Activated naive CD8-positive, alpha-beta T cell treated with anti-CD3 and anti-CD28 coated beads for 36 hours (primary cell): ENCODE data around the gene ADGRL3. TPM values are rescaled to one million over a fixed set of nuclear protein-coding genes. Genes with fewer than 3 reads are reported as not detected.
"Not testable (repeated sequence)": the region's sequence is repeated elsewhere in the genome, so short reads cannot be mapped to it uniquely, and the experiment has no call there.

Experiments
- DNase-seq: peaks from one replicate; pipeline ENCODE4 v3.0.0; 2021
- H3K27ac Mint-ChIP-seq: one replicate; pipeline ENCODE4 v1.8.0; 2022; ENCODE audit warnings: mild to moderate bottlenecking, moderate library complexity, mixed read lengths
- H3K27me3 Mint-ChIP-seq: one replicate; pipeline ENCODE4 v1.8.0; 2022; ENCODE audit warnings: mild to moderate bottlenecking, mixed read lengths
- H3K36me3 Mint-ChIP-seq: one replicate; pipeline ENCODE4 v1.8.0; 2021; ENCODE audit warnings: mild to moderate bottlenecking, mixed read lengths
- H3K4me1 Mint-ChIP-seq: one replicate; pipeline ENCODE4 v1.8.0; 2021; ENCODE audit warnings: mixed read lengths
- H3K4me3 Mint-ChIP-seq: one replicate; pipeline ENCODE4 v1.8.0; 2022; ENCODE audit warnings: mild to moderate bottlenecking, moderate library complexity, mixed read lengths
- H3K9me3 Mint-ChIP-seq: one replicate; pipeline ENCODE4 v1.8.0; 2022; ENCODE audit warnings: mixed read lengths
- total RNA-seq, 2 experiments: library from RNA; stranded (reverse); gene quantifications; one replicate each; pipeline ENCODE4 v1.2.3, GENCODE V29; 2021

Gene ADGRL3
- total RNA-seq, 2 experiments from 2014 or later = not detected

DNA sequence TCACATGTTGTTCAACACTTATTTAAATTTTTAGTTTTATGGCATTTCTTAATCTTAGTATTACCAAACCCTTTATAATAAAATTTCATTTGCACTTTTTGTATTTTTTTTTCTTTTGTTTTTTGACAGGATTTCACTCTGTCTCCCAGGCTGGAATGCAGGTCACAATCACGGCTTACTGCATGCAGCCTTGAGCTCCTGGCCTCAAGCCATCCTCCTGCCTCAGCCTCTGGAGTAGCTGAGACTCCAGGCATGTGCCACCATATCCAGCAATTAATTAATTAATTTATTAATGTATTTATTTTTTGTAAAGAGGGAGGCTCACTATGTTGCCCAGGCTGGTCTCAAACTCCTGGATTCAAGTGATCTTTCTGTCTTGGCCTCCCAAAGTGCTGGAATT, 133.4 kb downstream of the ADGRL3 start:
- DNase-seq = no peak
- H3K4me1 Mint-ChIP-seq = no peaks in the 10 kb centered on the region
- H3K27ac Mint-ChIP-seq = no peak overlapping the region
- no peaks in the 10 kb centered on the region for H3K36me3 Mint-ChIP-seq
- no peak overlapping the region for H3K4me3 Mint-ChIP-seq
- H3K27me3 Mint-ChIP-seq = no peaks in the 10 kb centered on the region
- peaks cover 3% of the 10 kb centered on the region for H3K9me3 Mint-ChIP-seq

DNA sequence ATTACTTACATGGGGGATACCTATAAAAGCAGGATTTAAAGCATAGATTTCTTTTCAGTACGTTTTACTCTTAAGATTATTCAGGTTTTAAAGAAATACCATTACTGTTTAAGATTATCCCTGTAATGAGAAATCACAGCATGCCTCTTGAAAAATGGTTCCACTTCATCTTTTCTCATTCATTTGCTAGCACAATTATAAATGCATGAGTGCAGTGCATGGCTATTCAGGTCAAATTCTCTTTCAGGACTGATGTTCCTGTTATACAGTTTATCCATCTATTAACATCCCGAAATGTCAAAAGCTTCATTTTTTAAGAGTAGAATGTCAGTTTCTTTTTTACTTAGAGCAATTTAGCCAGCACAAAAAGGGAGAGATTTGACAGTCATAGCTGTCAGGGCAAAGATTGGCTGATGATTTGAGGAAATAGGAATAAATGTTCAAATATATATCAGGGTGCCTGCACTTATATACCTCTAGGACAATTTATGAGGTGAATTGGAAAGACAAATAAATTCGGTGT, 135.2 kb downstream of the ADGRL3 start:
- no peaks in the 10 kb centered on the region for H3K27me3 Mint-ChIP-seq
- DNase-seq = no peak
- no peaks in the 10 kb centered on the region for H3K36me3 Mint-ChIP-seq
- no peak overlapping the region for H3K27ac Mint-ChIP-seq
- H3K9me3 Mint-ChIP-seq = peaks cover 3% of the 10 kb centered on the region
- H3K4me3 Mint-ChIP-seq = no peak overlapping the region
- H3K4me1 Mint-ChIP-seq = no peaks in the 10 kb centered on the region

DNA sequence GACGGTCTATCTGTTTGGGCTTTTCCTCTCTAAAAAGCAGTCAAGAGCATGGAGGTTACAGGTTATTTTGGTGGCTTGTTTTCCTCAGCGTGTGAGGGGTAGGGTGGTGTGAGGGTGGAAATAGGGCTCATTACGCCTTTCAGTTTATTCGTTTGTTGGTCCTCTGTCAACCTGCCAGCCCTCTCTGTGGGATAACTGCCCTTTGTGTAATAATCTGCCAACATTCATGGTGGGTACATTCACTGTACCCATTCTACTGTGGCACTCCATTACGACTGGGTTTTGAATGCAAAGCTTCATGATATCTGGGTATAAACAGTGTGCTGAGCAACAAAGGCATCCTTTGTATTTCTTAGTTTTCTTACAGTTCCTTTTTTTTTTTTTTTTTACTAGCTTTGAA, 136.4 kb downstream of the ADGRL3 start:
- Mint-ChIP-seq H3K27ac (no peak overlapping the region), H3K9me3 (peaks cover 3% of the 10 kb centered on the region), H3K4me3 (no peak overlapping the region), H3K36me3 (no peaks in the 10 kb centered on the region), H3K4me1 (no peaks in the 10 kb centered on the region), H3K27me3 (no peaks in the 10 kb centered on the region)
- no peak for DNase-seq

DNA sequence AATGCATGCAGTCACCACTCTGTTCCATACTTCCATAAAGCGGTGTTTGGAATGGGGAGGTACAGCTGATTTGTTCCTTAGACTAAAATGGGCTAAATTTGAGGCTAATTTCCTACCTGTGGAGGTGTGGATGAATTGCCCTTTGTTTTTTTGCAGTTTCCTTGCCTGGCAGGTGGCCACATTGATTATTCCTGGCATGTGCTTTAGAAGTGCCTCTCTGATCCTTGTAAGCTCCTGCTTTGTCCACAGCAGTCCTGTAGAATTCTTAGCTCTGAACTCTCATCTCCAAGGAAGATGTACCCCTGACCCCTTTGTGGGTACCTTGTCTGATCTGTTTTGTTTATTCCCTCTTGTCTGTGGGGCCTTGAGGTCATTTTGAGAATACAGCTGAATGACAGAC, 136.8 kb downstream of the ADGRL3 start:
- H3K27me3 Mint-ChIP-seq = no peaks in the 10 kb centered on the region
- no peak overlapping the region for H3K27ac Mint-ChIP-seq
- H3K4me3 Mint-ChIP-seq = no peak overlapping the region
- no peaks in the 10 kb centered on the region for H3K36me3 Mint-ChIP-seq
- DNase-seq = no peak
- H3K4me1 Mint-ChIP-seq = no peaks in the 10 kb centered on the region
- peaks cover 3% of the 10 kb centered on the region for H3K9me3 Mint-ChIP-seq

DNA sequence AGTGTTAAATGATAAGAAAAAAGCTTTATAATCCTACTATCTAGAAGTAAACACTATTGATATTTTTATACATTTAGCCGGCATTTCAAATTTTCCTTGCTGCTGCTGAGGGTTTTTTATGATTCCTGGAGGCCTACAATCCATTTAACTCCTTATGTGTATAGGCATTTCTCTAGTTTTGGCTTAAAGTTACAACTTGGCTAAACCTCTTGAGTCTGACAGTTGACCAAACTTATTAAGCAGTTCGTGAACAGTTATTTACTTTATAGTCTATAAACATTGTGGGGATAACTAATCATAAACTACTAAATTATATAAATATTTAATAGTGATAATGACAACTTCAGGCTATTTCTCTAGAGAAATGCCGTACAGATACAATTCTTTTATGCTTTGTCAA, 141.9 kb downstream of the ADGRL3 start:
- H3K4me3 Mint-ChIP-seq = no peak overlapping the region
- H3K9me3 Mint-ChIP-seq = peaks cover 2% of the 10 kb centered on the region
- no peaks in the 10 kb centered on the region for H3K27me3 Mint-ChIP-seq
- no peak for DNase-seq
- H3K27ac Mint-ChIP-seq = no peak overlapping the region
- H3K36me3 Mint-ChIP-seq = no peaks in the 10 kb centered on the region
- no peaks in the 10 kb centered on the region for H3K4me1 Mint-ChIP-seq

DNA sequence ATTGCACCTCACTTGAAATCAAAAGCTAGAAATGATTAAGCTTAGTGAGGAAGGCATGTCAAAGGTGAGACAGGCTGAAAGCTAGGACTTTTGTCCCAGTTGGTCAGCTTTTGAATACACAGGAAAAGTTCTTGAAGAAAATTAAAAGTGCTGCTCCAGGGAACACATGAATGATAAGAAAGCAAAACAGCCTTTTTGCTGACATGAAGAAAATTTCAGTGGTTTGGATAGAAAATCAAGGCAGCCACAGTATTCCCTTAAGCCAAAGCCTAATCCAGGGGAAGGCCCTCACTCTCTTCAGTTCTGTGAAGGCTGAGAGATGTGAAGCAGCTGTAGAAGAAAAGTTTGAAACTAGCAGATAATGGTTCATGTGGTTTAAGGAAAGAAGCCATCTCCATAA, 150.8 kb downstream of the ADGRL3 start:
- H3K4me1 Mint-ChIP-seq = no peaks in the 10 kb centered on the region
- no peak for DNase-seq
- H3K27ac Mint-ChIP-seq = no peak overlapping the region
- no peak overlapping the region for H3K4me3 Mint-ChIP-seq
- no peaks in the 10 kb centered on the region for H3K9me3 Mint-ChIP-seq
- H3K27me3 Mint-ChIP-seq = no peaks in the 10 kb centered on the region
- H3K36me3 Mint-ChIP-seq = no peaks in the 10 kb centered on the region

DNA sequence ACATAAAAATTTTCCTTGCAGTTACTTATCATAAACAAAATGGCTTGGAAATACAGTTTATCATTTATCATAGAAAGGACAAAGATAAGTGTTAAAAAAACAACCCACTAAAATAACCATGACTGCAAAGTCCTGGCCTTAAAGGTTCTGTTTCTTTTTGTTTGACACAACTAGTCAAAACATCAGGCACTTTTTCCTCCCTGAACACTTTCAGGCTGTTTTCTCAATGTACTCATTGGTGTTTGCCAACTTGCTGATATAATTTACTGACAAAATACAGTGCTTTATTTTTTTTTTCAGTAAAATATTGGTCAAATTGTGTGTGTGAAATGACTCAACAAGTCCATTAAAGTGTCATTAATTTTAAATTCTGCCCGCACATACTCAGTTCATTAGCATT, 156.6 kb downstream of the ADGRL3 start:
- Mint-ChIP-seq H3K9me3 (peaks cover 3% of the 10 kb centered on the region), H3K4me1 (no peaks in the 10 kb centered on the region), H3K27me3 (no peaks in the 10 kb centered on the region), H3K36me3 (no peaks in the 10 kb centered on the region), H3K4me3 (no peak overlapping the region), H3K27ac (no peak overlapping the region)
- DNase-seq = no peak

DNA sequence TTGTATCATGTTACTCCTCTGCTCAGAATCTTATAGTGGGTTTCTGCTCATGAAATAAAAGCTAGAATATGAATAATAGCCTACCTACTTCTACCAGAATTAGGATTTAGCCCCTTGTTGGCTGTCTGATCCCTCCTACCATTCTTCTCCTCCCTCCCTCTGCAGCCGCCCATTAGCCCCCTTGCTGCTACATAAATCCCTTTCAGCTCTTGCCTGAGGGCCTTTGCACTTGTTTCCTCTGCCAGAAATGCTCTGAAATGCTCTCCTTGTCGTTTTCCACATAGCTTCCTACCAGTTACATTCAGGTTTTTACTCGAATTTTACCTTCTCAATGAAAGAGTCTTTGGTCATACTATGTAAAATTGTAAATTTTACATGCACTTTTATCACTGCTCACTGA, 159.2 kb downstream of the ADGRL3 start:
- DNase-seq = no peak
- H3K27me3 Mint-ChIP-seq = no peaks in the 10 kb centered on the region
- peaks cover 4% of the 10 kb centered on the region for H3K9me3 Mint-ChIP-seq
- H3K36me3 Mint-ChIP-seq = no peaks in the 10 kb centered on the region
- H3K4me3 Mint-ChIP-seq = no peak overlapping the region
- no peak overlapping the region for H3K27ac Mint-ChIP-seq
- no peaks in the 10 kb centered on the region for H3K4me1 Mint-ChIP-seq

DNA sequence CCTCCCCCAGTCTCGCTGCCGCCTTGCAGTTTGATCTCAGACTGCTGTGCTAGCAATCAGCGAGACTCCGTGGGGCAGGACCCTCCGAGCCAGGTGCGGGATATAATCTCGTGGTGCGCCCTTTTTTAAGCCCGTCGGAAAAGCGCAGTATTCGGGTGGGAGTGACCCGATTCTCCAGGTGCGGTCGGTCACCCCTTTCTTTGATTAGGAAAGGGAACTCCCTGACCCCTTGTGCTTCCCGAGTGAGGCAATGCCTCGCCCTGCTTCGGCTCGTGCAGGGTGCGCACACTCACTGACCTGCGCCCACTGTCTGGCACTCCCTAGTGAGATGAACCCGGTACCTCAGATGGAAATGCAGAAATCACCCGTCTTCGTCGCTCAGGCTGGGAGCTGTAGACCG, 172.7 kb downstream of the ADGRL3 start:
- not testable (repeated sequence) for H3K4me1 Mint-ChIP-seq, H3K4me3 Mint-ChIP-seq, H3K9me3 Mint-ChIP-seq, H3K27me3 Mint-ChIP-seq, H3K27ac Mint-ChIP-seq, H3K36me3 Mint-ChIP-seq, DNase-seq

DNA sequence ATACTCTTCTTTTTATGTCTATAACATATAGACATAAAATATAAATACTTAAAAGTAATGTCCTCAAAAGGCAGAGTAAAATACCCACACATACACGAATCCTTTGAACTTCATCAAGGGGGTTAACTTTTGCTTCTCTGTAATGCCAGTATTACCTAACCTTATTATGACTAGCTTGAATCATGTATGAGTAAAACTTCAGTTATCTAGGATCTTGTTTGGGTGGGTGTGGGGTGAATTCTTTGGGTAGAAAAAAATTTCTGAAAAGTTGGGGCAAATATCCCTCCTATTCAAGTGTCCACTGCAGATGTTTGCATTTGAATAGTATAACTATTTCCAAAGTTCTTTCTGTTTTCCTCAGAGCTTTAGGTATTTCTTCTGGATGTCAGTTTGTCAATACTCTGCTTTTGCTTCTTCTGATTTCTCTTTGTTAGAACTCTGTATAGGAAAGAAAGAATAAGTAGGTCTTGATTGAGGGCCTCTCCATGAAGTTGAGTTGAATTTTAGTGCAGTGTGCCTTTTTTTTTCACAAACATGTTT, 173.8 kb downstream of the ADGRL3 start:
- Mint-ChIP-seq H3K27ac (no peak overlapping the region), H3K4me3 (no peak overlapping the region), H3K27me3 (no peaks in the 10 kb centered on the region), H3K4me1 (no peaks in the 10 kb centered on the region), H3K36me3 (no peaks in the 10 kb centered on the region), H3K9me3 (peaks cover 4% of the 10 kb centered on the region)
- no peak for DNase-seq

DNA sequence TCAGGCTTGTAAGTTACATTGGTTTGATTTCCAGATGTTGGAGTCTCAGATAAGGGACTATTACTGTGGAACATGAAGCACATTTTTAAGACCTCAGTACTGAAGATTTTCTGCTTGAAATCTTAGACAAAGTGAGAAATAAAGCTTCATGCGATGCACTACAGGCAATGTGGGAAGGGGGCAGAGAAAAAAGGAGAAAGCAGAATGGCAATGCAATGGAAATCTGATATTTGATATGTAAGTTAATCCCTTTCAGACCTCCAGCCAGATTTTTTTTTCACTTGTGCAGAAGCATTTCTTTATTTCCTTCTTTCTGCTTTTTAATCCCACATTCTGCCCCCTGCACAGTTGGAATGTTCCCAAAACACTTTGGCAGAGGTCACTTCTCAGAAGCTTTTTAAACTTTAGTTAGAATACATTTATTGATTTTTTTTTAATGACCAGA, 174.3 kb downstream of the ADGRL3 start:
- no peaks in the 10 kb centered on the region for H3K4me1 Mint-ChIP-seq
- H3K36me3 Mint-ChIP-seq = no peaks in the 10 kb centered on the region
- H3K27me3 Mint-ChIP-seq = no peaks in the 10 kb centered on the region
- DNase-seq = no peak
- H3K9me3 Mint-ChIP-seq = peaks cover 4% of the 10 kb centered on the region
- no peak overlapping the region for H3K4me3 Mint-ChIP-seq
- H3K27ac Mint-ChIP-seq = no peak overlapping the region

DNA sequence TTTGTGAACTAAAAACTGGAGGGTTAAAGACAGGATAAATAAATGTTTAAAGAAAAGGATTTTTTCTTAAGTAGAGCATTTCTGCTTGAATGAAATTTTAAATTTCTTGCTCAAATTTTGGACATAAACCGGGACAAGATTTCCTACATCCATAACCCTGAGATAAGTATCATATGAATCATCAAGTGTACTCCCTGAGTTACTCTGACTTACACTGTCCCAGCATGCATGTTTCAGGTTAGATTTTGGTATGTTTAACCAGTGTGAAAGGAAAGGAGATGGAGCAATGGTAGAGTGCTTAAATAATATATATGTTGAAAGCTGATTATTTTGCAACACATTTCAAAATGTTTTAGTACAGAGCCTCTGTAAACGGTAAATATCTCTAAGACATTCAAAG, 175.2 kb downstream of the ADGRL3 start:
- Mint-ChIP-seq H3K27ac (no peak overlapping the region), H3K36me3 (no peaks in the 10 kb centered on the region), H3K4me3 (no peak overlapping the region), H3K4me1 (no peaks in the 10 kb centered on the region), H3K27me3 (no peaks in the 10 kb centered on the region), H3K9me3 (peaks cover 4% of the 10 kb centered on the region)
- DNase-seq = no peak

DNA sequence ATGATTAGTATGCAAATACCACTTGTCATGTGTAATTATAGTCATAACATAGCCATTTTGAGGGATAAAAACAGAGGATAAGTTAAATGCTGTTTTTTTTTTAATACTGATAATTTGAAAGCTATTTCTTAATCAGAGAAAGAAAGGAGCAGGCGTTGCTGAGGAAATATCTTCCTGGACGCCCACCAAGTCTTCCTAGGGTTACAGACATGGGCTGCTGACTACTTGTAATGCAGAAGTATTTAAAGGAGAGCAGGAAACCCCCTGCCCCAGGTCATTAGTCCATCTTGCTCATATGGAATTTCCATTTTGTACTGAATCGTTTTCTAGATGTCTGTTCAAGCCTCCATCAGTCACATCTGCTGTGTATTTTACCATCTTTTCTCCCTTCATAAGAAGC, 176.2 kb downstream of the ADGRL3 start:
- Mint-ChIP-seq H3K27ac (no peak overlapping the region), H3K27me3 (no peaks in the 10 kb centered on the region), H3K36me3 (no peaks in the 10 kb centered on the region), H3K4me1 (no peaks in the 10 kb centered on the region), H3K4me3 (no peak overlapping the region), H3K9me3 (peaks cover 4% of the 10 kb centered on the region)
- DNase-seq = no peak

DNA sequence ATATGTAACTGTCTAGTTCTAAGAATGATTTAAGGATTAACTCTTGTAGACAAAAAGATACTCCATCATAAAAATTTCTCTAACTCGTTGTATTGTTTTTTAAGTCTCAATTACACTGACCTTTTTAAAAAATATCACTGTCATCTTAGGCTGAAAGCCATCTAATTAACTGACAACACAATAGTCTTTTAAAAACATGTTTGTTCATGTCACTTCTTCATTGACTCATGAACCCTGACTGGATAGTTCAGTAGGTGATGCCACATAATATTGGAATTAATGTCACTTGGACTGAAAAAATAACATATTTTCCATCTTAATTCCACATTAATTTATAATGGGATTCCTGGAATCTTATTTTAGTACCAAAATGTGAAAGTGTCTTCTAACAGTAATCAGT, 179.3 kb downstream of the ADGRL3 start:
- Mint-ChIP-seq H3K4me1 (no peaks in the 10 kb centered on the region), H3K9me3 (peaks cover 2% of the 10 kb centered on the region), H3K36me3 (no peaks in the 10 kb centered on the region), H3K4me3 (no peak overlapping the region), H3K27ac (no peak overlapping the region), H3K27me3 (no peaks in the 10 kb centered on the region)
- no peak for DNase-seq

DNA sequence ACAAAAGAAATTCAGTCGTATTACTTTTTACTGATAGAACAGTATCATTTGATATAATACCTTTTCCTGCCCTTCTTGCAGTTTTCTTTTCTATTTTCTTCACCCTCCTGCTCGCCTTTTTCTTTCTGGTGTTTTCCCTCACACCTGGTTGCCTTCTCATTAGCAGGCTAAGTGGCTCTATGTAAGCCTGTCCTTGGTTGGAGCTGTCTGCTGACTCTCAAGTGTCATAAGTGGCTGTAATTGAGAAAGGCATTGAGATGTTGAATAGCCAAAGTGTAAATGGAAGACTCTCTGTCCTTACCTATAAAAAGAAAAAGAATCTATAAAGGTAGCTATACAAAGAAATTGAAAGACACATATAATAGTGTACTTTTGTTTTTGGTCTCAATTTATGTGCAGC, 180.7 kb downstream of the ADGRL3 start:
- Mint-ChIP-seq H3K27me3 (no peaks in the 10 kb centered on the region), H3K4me1 (no peaks in the 10 kb centered on the region), H3K4me3 (no peak overlapping the region), H3K9me3 (peaks cover 2% of the 10 kb centered on the region), H3K36me3 (no peaks in the 10 kb centered on the region), H3K27ac (no peak overlapping the region)
- no peak for DNase-seq

DNA sequence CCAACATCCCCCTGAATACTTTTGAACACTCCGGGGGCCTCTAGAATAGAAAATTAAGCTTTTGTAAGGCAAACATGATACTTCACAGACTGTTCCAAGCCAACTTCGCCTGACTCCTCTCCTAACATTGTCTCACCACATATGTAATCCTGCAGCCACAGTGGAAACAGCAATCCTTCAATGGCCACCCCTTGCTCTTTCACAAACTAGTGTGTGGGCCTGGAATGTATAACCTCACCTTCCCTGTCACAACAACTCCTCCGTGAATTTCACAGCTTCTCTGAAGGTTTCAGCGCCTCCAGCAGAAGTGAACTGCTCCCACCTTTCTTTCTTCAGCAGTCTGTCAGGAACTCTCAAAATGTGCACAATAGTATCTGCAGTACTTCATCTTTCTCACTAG, 185.1 kb downstream of the ADGRL3 start:
- H3K4me1 Mint-ChIP-seq = no peaks in the 10 kb centered on the region
- H3K9me3 Mint-ChIP-seq = peaks cover 4% of the 10 kb centered on the region
- H3K27ac Mint-ChIP-seq = no peak overlapping the region
- no peaks in the 10 kb centered on the region for H3K36me3 Mint-ChIP-seq
- H3K4me3 Mint-ChIP-seq = no peak overlapping the region
- H3K27me3 Mint-ChIP-seq = no peaks in the 10 kb centered on the region
- no peak for DNase-seq

DNA sequence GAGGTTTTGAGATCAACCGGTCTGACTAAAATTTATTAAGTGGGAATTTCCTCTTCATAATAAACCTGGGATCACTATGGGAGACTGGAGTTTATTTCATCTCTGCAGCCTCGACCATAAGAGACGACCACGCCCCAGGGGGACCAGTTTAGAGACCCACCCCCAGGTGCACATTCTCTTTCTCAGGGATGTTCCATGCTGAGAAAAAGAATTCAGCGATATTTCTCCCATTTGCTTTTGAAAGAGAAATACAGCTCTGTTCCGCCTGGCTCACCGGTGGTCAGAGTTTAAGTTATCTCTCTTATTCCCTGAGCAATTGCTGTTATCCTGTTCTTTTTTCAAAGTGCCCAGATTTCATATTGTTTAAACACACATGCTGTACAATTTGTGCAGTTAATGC, 187.2 kb downstream of the ADGRL3 start:
- not testable (repeated sequence) for H3K4me3 Mint-ChIP-seq, H3K36me3 Mint-ChIP-seq, H3K27me3 Mint-ChIP-seq, H3K9me3 Mint-ChIP-seq, H3K27ac Mint-ChIP-seq, DNase-seq, H3K4me1 Mint-ChIP-seq
